GM21528 (cell line): ENCODE measurements around the gene FSCB.
"Not testable (repeated sequence)": the region's sequence is repeated elsewhere in the genome, so short reads cannot be mapped to it uniquely, and the experiment has no call there.

ENCODE experiments used
- ATAC-seq: cut with Tn5 transposase; IDR thresholded peaks from one replicate; pipeline ENCODE4 v1.9.1; 2021; ENCODE audit warnings: mild to moderate bottlenecking, moderate library complexity; ENCODE audit not compliant: unreplicated experiment, low FRiP score

Gene FSCB

GRCh38 chr14:44507183-44507582 lies at the start of gene FSCB:
Gene FSCB (minus strand): TSS chr14:44507283. CDS start chr14:44506987, 296 bp downstream.
- ATAC-seq, result no peak

DNA sequence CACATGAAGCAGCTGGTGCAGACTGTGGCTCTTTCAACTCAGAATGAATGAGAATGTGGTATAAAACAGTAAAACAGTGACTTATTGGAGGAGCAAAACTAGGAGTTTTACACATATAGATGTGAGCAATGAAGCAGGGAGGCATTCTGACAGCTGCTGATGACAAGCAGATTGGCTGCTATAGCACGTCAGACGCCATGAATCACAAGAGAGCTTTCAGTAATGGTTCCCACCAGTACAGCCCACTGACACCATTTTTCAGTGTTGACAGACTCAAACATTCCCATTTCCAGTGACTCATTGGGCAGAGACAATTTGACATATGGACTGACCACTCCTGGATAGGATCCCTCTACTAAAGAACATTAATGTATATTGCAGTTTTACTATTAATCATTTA lies 24.6 kb upstream of the FSCB start:
- ATAC-seq, result no peak

DNA sequence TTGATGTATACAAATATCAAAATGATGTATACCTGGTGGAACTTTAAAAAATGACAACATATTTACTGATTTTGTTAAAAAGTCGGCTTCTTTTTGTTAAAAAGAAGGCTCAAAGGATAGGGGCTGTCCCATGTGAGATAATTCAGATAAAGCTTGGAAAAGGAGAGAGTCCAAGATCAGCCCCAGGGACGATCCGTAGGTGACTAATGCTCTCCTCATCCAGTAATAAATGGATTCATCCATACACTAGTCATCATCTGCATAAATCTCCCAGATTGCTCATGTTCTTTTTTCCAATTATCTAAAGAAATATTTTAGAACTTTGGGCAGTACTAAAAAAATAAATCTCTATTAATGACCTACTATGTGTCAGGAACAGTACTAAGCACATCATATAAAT lies 23.4 kb upstream of the FSCB start:
- no peak for ATAC-seq

DNA sequence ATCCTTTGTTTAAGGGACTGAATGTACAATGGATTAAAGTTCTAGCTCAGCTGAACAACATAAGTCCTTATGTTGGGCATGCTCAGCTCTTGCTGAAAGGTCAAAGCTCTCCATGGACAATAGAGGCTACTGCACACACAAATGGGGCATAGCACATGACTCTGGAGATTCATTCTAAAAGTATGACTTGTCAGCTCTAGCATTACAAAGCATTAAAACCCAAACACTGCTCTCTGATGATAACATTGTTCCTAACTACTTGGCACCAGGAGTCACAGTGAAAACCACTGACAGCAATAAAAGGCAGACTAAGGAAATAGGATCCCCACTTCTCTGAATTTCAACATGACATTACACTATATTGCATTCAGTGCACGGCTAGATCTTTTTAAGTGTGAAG lies 21.9 kb upstream of the FSCB start:
- no peak for ATAC-seq

GRCh38 chr14:44528180-44528579 lies 21.1 kb upstream of the FSCB start:
- no peak for ATAC-seq

- no peak for ATAC-seq
These were observed 18.2 kb upstream of the FSCB start for GRCh38 chr14:44525237-44525636.

DNA sequence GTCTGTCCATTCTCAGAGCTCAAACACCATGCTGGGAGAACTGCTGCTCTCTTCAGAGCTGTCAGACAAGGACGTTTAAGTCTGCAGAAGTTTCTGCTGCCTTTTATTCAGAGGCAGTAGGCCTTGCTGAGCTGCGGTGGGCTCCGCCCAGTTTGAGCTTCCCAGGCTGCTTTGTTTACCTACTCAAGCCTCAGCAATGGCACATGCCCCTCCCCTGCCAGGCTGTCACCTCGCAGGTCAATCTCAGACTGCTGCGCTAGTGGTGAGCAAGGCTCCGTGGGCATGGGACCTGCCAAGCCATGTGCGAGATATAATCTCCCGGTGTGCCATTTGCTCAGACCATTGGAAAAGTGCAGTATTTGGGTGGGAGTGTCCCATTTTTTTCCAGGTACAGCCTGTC lies 8.6 kb upstream of the FSCB start:
- not testable (repeated sequence) for ATAC-seq

DNA sequence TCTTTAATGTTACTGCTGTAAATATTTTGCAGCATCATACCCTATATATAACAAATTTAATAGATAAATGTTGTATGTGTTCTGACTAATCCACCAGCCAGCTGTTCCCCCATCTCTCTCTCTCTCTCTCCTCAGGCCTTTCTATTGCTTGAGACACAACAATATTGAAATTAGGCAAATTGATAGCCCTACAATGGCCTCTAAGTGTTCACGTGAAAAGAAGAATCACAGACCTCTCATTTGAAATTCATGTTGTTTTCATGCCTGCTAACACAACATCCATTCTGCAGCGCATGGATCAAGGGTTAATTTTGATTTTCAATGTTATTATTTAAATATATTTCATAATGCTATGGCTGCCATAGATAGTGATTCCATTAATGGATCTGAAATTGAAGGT lies 1.8 kb upstream of the FSCB start:
- no peak for ATAC-seq

- ATAC-seq, result no peak
These were observed 1.5 kb downstream of the FSCB start for GRCh38 chr14:44505588-44505987.

DNA sequence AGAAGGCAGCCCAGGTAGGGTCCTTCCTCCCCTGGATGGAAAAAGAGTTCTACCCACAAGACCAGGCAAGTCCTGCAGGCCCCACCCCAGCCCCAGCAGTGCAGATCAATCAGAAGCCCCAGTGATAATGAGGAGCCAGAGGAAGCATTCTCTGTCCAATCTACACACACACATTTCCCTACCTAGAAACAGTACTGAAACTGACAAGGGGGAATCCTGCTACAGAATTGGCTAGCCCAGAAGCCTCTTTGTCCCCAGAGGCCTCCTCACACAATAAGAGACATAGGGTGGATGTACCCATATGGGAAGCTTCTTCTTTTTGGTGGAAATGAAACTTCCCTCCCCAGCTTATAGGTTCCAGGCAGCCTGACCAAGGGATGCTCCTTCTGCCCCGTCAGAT lies 9.9 kb downstream of the FSCB start:
- no peak for ATAC-seq

DNA sequence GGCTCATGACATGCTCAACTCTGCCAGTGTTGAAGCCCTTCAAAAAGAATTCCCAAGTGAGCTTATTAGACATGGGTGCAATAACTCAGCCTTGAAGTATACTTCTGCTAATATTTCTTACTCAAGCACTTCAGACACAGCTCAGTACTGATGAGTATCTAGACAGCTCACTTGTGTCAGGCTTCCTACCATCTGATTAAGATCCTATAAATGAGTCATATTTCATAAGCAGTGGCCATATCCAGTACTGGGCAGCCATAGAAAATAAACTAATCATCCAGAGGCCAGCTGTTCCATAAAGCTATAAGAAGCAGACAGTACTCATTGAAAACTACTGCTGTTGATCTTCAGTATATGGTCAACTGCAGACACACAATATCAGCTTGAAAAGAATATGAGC lies 12.9 kb downstream of the FSCB start:
- no peak for ATAC-seq

DNA sequence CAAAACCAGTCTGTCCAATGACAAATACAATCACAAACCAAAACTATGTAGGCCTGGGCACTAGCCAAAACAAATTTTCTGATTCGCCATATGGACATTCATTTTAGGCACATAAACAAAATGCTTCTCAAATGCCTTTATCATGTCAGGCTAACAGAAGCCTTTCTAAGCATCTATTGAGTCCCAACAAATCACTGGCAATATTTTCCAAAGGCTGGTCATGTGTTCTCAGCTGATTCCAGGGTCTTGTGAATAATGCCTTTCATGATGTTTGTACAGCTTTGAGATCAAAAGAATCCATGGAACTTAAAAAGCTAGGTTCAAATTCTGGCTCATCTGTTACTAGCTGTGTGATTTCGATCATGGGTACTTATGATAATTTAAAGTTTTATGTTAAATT lies 16.1 kb downstream of the FSCB start:
- no peak for ATAC-seq

GRCh38 chr14:44477953-44478352 lies 29.1 kb downstream of the FSCB start:
- no peak for ATAC-seq

GRCh38 chr14:44468771-44469170 lies 38.3 kb downstream of the FSCB start:
- ATAC-seq, result no peak

- no peak for ATAC-seq
These were observed 43.6 kb downstream of the FSCB start for GRCh38 chr14:44463356-44464004.

DNA sequence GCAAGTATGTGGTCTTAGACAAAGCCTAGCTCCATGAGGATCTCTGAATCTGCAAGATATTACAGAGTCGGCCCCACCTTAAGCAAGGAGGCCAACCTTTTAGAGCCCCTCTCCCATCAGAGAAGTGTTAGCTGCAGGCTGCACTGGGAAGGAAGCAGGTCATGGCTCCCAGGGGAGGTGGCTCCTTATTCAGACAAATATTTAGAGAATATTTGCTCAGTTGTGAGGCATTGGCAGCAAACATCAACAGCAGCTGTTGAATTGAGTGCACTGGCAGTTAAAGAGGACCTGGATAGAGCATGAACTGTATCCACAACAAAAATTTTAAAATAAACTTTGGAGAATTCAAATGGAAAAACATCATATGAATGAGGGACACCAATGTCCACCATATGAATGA lies 44.7 kb downstream of the FSCB start:
- ATAC-seq, result no peak

GRCh38 chr14:44461811-44462210 lies 45.3 kb downstream of the FSCB start:
- no peak for ATAC-seq
